Fibroblast of the conjunctiva (primary cell): Measurements from ENCODE around the gene DTX3.
"Not testable (repeated sequence)": the region's sequence is repeated elsewhere in the genome, so short reads cannot be mapped to it uniquely, and the experiment has no call there.

Experiments used
- DNase-seq: peaks from one replicate; pipeline ENCODE4 v3.0.0-alpha.2; 2010; ENCODE audit warnings: low read depth

Gene DTX3

GRCh38 chr12:57607958-57608663, 3.5 kb downstream of the DTX3 start:
- DNase-seq = no peak

- DNase-seq = no peak
These were observed 4.6 kb downstream of the DTX3 start for GRCh38 chr12:57609101-57609780.

GRCh38 chr12:57609781-57610553, 5.3 kb downstream of the DTX3 start:
- DNase-seq = no peak

- no peak for DNase-seq
These were observed 6.0 kb downstream of the DTX3 start for GRCh38 chr12:57610554-57611107.

GRCh38 chr12:57611108-57611826, 6.6 kb downstream of the DTX3 start, which contains the start of gene ARHGEF25:
ARHGEF25 (plus strand) TSS chr12:57611435; CDS start chr12:57611895, 460 bp downstream.
- no peak for DNase-seq

- no peak for DNase-seq
These were observed 7.4 kb downstream of the DTX3 start for GRCh38 chr12:57611827-57612710.

- no peak for DNase-seq
These were observed 8.2 kb downstream of the DTX3 start for GRCh38 chr12:57612711-57613426.

- DNase-seq = no peak
These were observed 8.9 kb downstream of the DTX3 start for GRCh38 chr12:57613427-57614109.

GRCh38 chr12:57614178-57614947, 9.7 kb downstream of the DTX3 start:
- DNase-seq = no peak

GRCh38 chr12:57614948-57615500, 10.4 kb downstream of the DTX3 start:
- DNase-seq = no peak

GRCh38 chr12:57615637-57616036, 11.0 kb downstream of the DTX3 start:
- no peak for DNase-seq

GRCh38 chr12:57616383-57617101, 11.9 kb downstream of the DTX3 start:
- DNase-seq = peak; percentile 56

GRCh38 chr12:57617942-57618341, 13.3 kb downstream of the DTX3 start:
- no peak for DNase-seq

GRCh38 chr12:57618431-57618830, 13.8 kb downstream of the DTX3 start:
- DNase-seq = not testable (repeated sequence)

GRCh38 chr12:57618966-57619433, 14.4 kb downstream of the DTX3 start:
- no peak for DNase-seq

GRCh38 chr12:57619434-57620244, 15.0 kb downstream of the DTX3 start:
- no peak for DNase-seq
